GM12878 (cell line): Measurements from ENCODE around the gene CYLC2. TPM values are rescaled to one million over a fixed set of nuclear protein-coding genes. Genes with fewer than 3 reads are reported as not detected.

Source experiments
- ATAC-seq: fragments of 200-7000 bp; cut with Tn5 transposase; 3 replicates; pipeline ENCODE4 v1.9.1; 2020; ENCODE audit warnings: mild to moderate bottlenecking, moderate library complexity
- BruUV-seq: library from RNA; stranded (reverse); fragments of 400-500 nt; replicated peaks from 2 replicates; lab custom pipeline; 2021; lab: Mats Ljungman, UMichigan
- CTCF ChIA-PET: fragments of 300-600 bp; sonication (Branson Sonifier 250); formaldehyde crosslinking; extraction: SDS; loops from one replicate; lab custom pipeline; 2021; ENCODE audit warnings: inconsistent platforms; lab: Yijun Ruan, JAX
- POLR2A ChIA-PET: fragments of 350-600 bp; formaldehyde crosslinking; extraction: SDS; loops from one replicate; lab custom pipeline; 2021; ENCODE audit warnings: inconsistent platforms; lab: Charles Lee
- RAD21 ChIA-PET: fragments of 300-600 bp; sonication (Branson Sonifier 250); formaldehyde crosslinking; loops from one replicate; lab custom pipeline; 2023; ENCODE audit warnings: antibody characterized with exemption; ENCODE audit not compliant: unreplicated experiment; lab: Charles Lee
- SMC1A ChIA-PET: fragments of 300-600 bp; sonication (Branson Sonifier 250); formaldehyde crosslinking; loops from one replicate; lab custom pipeline; 2023; ENCODE audit not compliant: unreplicated experiment, uncharacterized antibody; lab: Charles Lee
- DNase-seq: peaks from one replicate; pipeline ENCODE4 v3.0.0-alpha.2; 2011; ENCODE audit warnings: low read depth, low spot score
- FAIRE-seq: peaks from 3 replicates; lab custom pipeline; 2011; peaks lifted over from hg19 to GRCh38; lab: Jason Lieb, UNC
- H2AFZ ChIP-seq: 2 replicates; pipeline ENCODE4 v1.6.0; 2011; ENCODE audit warnings: low read depth, low read length, control low read depth; ENCODE audit not compliant: control insufficient read depth
- H3K27ac ChIP-seq: 2 replicates; pipeline ENCODE4 v1.5.1; 2011; ENCODE audit warnings: control low read depth; ENCODE audit not compliant: control insufficient read depth, insufficient read depth
- H3K27me3 ChIP-seq, 2 experiments: replicated peaks in 1 of 2; 2 replicates each; pipeline versions ENCODE4 v1.6.0 to v1.6.1; 2011; ENCODE audit warnings: low read length in 1 of 2; ENCODE audit not compliant: control insufficient read depth in 2 of 2, insufficient read depth in 2 of 2
- H3K36me3 ChIP-seq, 2 experiments: 2 replicates each; pipeline ENCODE4 v1.5.1; 2011; ENCODE audit warnings: low read length in 1 of 2; ENCODE audit not compliant: control insufficient read depth in 2 of 2, insufficient read depth in 2 of 2
- H3K4me1 ChIP-seq: 2 replicates; pipeline ENCODE4 v1.6.1; 2011; ENCODE audit warnings: mild to moderate bottlenecking, low read length, moderate library complexity, mixed read lengths; ENCODE audit not compliant: control insufficient read depth, insufficient read depth
- H3K4me2 ChIP-seq: 2 replicates; pipeline ENCODE4 v1.6.0; 2011; ENCODE audit warnings: control low read depth; ENCODE audit not compliant: control insufficient read depth, insufficient read depth
- H3K4me3 ChIP-seq: fragments of 200-600 bp; sonication (generic); 2 replicates; pipeline ENCODE4 v1.5.1; 2016
- H3K79me2 ChIP-seq: 2 replicates; pipeline ENCODE4 v1.6.0; 2011; ENCODE audit warnings: low read length; ENCODE audit not compliant: control insufficient read depth, insufficient read depth
- H3K9ac ChIP-seq: 2 replicates; pipeline ENCODE4 v1.8.0; 2011; ENCODE audit warnings: low read length, control low read depth, mixed read lengths; ENCODE audit not compliant: control insufficient read depth, insufficient read depth
- H3K9me3 ChIP-seq: replicated peaks from 3 replicates; pipeline ENCODE4 v1.5.1; 2011; ENCODE audit warnings: mild to moderate bottlenecking, low read length; ENCODE audit not compliant: control insufficient read depth, insufficient read depth
- H4K20me1 ChIP-seq: 2 replicates; pipeline ENCODE4 v1.6.0; 2011; ENCODE audit not compliant: control insufficient read depth, insufficient read depth
- BACH1 ChIP-seq: fragments of 450-650 bp; IDR thresholded peaks from 2 replicates; pipeline ENCODE4 v1.6.1; 2017; ENCODE audit warnings: mild to moderate bottlenecking, borderline replicate concordance
- GABPA ChIP-seq: IDR thresholded peaks from 2 replicates; pipeline ENCODE4 v1.6.1; 2014; ENCODE audit warnings: antibody characterized with exemption, low read depth, mild to moderate bottlenecking, inconsistent platforms
- MEF2A ChIP-seq: IDR thresholded peaks from 2 replicates; pipeline ENCODE4 v1.6.1; 2011; ENCODE audit warnings: low read depth, mild to moderate bottlenecking, low read length, moderate library complexity; ENCODE audit not compliant: insufficient read depth
- MEF2B ChIP-seq: fragments of 450-650 bp; IDR thresholded peaks from 2 replicates; pipeline ENCODE4 v1.6.1; 2018; ENCODE audit warnings: mild to moderate bottlenecking, moderate library complexity; ENCODE audit not compliant: partially characterized antibody, poor library complexity, severe bottlenecking
- NFYA ChIP-seq: IDR thresholded peaks from 2 replicates; pipeline ENCODE4 v1.6.1; 2011; ENCODE audit warnings: low read depth, mild to moderate bottlenecking, low read length, improper control_type of control experiment, borderline replicate concordance
- POLR2AphosphoS5 ChIP-seq: IDR thresholded peaks from 2 replicates; pipeline ENCODE4 v1.6.1; 2011; ENCODE audit warnings: mild to moderate bottlenecking, low read length, inconsistent platforms
- SMAD1 ChIP-seq: fragments of 450-650 bp; IDR thresholded peaks from 2 replicates; pipeline ENCODE4 v1.6.1; 2018; ENCODE audit warnings: mild to moderate bottlenecking, low read depth; ENCODE audit not compliant: partially characterized antibody
- SMARCA5 ChIP-seq: fragments of 450-650 bp; IDR thresholded peaks from 2 replicates; pipeline ENCODE4 v1.6.1; 2017; ENCODE audit warnings: mild to moderate bottlenecking
- SUPT20H ChIP-seq: IDR thresholded peaks from 2 replicates; pipeline ENCODE4 v1.6.1; 2011; ENCODE audit warnings: low read depth, mild to moderate bottlenecking, low read length, moderate library complexity, borderline replicate concordance; ENCODE audit not compliant: control insufficient read depth
- ZBED1 ChIP-seq: IDR thresholded peaks from 2 replicates; pipeline ENCODE4 v1.6.1; 2016; ENCODE audit warnings: borderline replicate concordance
- ZNF622 ChIP-seq: fragments of 450-650 bp; IDR thresholded peaks from 2 replicates; pipeline ENCODE4 v1.6.1; 2017; ENCODE audit warnings: mild to moderate bottlenecking, inconsistent platforms
- WGBS: methylation state at CpG from one replicate; pipeline ENCODE4 v1.1.6; 2016; ENCODE audit warnings: low lambda C conversion rate; ENCODE audit not compliant: insufficient replicate concordance, insufficient coverage; ENCODE audit errors: missing lambda C conversion rate; 5-methylcytosine and 5-hydroxymethylcytosine counted together
- in situ Hi-C: fragments of 300-500 bp; cut with MboI; formaldehyde crosslinking; loops from 9 replicates; pipeline ENCODE4 v1.14.3; 2018; ENCODE audit warnings: mixed read lengths
- intact Hi-C: fragments of 100-400 bp; cut with micrococcal nuclease; formaldehyde crosslinking; loops from one replicate; pipeline ENCODE4 v1.14.2; 2022; ENCODE audit not compliant: unreplicated experiment
- polyA plus RNA-seq, 11 experiments: library from polyadenylated mRNA; depleted of rRNA in 4 of 11; unstranded in 6 of 11; stranded (reverse) in 5 of 11; fragments of >200 nt; fragmentation: Nextera tagmentation in 4 of 11; fragmentation: Illumina TruSeq in 1 of 11; extraction: Ambion mirVana in 4 of 11; extraction: Trizol in 1 of 11; gene quantifications; 1 replicate in 1 of 11; 2 replicates in 10 of 11; pipeline versions ENCODE4 v1.2.1 to v1.2.3, GENCODE V29; 2011 to 2016; ENCODE audit warnings: inconsistent platforms in 2 of 11, missing spikeins in 2 of 11, low read depth in 1 of 11
- total RNA-seq, 4 experiments: library from RNA; depleted of rRNA in 3 of 4; stranded (reverse); fragments of >200 nt in 3 of 4; fragmentation: Illumina TruSeq in 1 of 4; extraction: Trizol in 1 of 4; gene quantifications; 2 replicates each; pipeline versions ENCODE4 v1.2.1 to v1.2.3, GENCODE V29; 2013 to 2021
- TF ChIP-seq, protein P1 (sequence below): fragments of 450-650 bp; IDR thresholded peaks from 2 replicates; pipeline ENCODE4 v1.6.1; 2017; ENCODE audit warnings: antibody characterized with exemption, mild to moderate bottlenecking, moderate library complexity
- TF ChIP-seq, protein P2 (sequence below): fragments of 450-650 bp; IDR thresholded peaks from 2 replicates; pipeline ENCODE4 v1.6.1; 2017; ENCODE audit warnings: borderline replicate concordance
- TF ChIP-seq, protein P3 (sequence below): fragments of 450-650 bp; IDR thresholded peaks from 2 replicates; pipeline ENCODE4 v1.6.1; 2016; ENCODE audit warnings: mild to moderate bottlenecking, moderate library complexity, borderline replicate concordance
- TF ChIP-seq, protein P4 (sequence below): fragments of 450-650 bp; IDR thresholded peaks from 2 replicates; pipeline ENCODE4 v1.6.1; 2017; ENCODE audit warnings: mild to moderate bottlenecking, low read depth, inconsistent platforms; ENCODE audit not compliant: poor library complexity, severe bottlenecking

CYLC2 gene
- total and polyA plus RNA-seq, 10 of the 15 experiments (the other 5 are each of a cell fraction or from before 2014, with no cell fraction given) = not detected

DNA sequence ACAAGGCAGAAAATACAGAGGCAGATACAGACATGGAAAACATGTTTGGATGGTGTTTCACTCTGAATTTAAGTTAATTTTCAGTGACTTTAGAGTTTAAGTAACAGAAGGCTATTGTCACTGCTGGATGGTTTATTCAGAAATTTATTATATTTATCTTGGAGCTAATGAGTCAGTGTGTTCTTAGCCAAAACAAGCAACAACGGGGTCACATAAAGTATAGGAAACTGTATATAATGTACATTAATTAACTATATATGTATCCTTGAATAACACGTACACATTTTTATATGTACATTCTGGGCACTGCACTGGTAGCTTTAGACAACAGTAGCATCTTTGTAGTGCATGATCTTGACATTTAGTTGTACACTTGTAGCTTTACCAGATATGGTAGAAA lies 30.7 kb downstream of the CYLC2 start:
- ChIA-PET POLR2A (no interaction called here), CTCF (no interaction called here), RAD21 (no interaction called here), SMC1A (no interaction called here)
- FAIRE-seq = no peak
- Histone ChIP-seq H2AFZ (no peak overlapping the region), H3K79me2 (no peaks in the 10 kb centered on the region), H3K9me3 (no peaks in the 10 kb centered on the region), H3K27me3 (no peaks in the 10 kb centered on the region), H4K20me1 (no peaks in the 10 kb centered on the region), H3K27ac (no peak overlapping the region), H3K9ac (no peak overlapping the region), H3K36me3 (no peaks in the 10 kb centered on the region), H3K4me3 (no peak overlapping the region), H3K4me2 (no peak overlapping the region), H3K4me1 (no peaks in the 10 kb centered on the region)
- in situ Hi-C loops = no loop called here
- no peak for DNase-seq
- intact Hi-C loops = no loop called here
- WGBS = 0% methylated on average over 2 of the region's 2 CpGs
- BruUV-seq = no TSS peak
- ATAC-seq = no peak
- TF ChIP-seq SMARCA5 (no peak), POLR2AphosphoS5 (no peak), MEF2A (no peak), ZBED1 (no peak), MEF2B (no peak), SMAD1 (no peak), SUPT20H (no peak), NFYA (no peak), GABPA (no peak), BACH1 (no peak), ZNF622 (no peak)
- TF ChIP-seq, protein P1, sequence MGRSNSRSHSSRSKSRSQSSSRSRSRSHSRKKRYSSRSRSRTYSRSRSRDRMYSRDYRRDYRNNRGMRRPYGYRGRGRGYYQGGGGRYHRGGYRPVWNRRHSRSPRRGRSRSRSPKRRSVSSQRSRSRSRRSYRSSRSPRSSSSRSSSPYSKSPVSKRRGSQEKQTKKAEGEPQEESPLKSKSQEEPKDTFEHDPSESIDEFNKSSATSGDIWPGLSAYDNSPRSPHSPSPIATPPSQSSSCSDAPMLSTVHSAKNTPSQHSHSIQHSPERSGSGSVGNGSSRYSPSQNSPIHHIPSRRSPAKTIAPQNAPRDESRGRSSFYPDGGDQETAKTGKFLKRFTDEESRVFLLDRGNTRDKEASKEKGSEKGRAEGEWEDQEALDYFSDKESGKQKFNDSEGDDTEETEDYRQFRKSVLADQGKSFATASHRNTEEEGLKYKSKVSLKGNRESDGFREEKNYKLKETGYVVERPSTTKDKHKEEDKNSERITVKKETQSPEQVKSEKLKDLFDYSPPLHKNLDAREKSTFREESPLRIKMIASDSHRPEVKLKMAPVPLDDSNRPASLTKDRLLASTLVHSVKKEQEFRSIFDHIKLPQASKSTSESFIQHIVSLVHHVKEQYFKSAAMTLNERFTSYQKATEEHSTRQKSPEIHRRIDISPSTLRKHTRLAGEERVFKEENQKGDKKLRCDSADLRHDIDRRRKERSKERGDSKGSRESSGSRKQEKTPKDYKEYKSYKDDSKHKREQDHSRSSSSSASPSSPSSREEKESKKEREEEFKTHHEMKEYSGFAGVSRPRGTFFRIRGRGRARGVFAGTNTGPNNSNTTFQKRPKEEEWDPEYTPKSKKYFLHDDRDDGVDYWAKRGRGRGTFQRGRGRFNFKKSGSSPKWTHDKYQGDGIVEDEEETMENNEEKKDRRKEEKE = no peak
- TF ChIP-seq, protein P2, sequence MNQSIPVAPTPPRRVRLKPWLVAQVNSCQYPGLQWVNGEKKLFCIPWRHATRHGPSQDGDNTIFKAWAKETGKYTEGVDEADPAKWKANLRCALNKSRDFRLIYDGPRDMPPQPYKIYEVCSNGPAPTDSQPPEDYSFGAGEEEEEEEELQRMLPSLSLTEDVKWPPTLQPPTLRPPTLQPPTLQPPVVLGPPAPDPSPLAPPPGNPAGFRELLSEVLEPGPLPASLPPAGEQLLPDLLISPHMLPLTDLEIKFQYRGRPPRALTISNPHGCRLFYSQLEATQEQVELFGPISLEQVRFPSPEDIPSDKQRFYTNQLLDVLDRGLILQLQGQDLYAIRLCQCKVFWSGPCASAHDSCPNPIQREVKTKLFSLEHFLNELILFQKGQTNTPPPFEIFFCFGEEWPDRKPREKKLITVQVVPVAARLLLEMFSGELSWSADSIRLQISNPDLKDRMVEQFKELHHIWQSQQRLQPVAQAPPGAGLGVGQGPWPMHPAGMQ = no peak
- TF ChIP-seq, protein P3, sequence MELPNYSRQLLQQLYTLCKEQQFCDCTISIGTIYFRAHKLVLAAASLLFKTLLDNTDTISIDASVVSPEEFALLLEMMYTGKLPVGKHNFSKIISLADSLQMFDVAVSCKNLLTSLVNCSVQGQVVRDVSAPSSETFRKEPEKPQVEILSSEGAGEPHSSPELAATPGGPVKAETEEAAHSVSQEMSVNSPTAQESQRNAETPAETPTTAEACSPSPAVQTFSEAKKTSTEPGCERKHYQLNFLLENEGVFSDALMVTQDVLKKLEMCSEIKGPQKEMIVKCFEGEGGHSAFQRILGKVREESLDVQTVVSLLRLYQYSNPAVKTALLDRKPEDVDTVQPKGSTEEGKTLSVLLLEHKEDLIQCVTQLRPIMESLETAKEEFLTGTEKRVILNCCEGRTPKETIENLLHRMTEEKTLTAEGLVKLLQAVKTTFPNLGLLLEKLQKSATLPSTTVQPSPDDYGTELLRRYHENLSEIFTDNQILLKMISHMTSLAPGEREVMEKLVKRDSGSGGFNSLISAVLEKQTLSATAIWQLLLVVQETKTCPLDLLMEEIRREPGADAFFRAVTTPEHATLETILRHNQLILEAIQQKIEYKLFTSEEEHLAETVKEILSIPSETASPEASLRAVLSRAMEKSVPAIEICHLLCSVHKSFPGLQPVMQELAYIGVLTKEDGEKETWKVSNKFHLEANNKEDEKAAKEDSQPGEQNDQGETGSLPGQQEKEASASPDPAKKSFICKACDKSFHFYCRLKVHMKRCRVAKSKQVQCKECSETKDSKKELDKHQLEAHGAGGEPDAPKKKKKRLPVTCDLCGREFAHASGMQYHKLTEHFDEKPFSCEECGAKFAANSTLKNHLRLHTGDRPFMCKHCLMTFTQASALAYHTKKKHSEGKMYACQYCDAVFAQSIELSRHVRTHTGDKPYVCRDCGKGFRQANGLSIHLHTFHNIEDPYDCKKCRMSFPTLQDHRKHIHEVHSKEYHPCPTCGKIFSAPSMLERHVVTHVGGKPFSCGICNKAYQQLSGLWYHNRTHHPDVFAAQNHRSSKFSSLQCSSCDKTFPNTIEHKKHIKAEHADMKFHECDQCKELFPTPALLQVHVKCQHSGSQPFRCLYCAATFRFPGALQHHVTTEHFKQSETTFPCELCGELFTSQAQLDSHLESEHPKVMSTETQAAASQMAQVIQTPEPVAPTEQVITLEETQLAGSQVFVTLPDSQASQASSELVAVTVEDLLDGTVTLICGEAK = no peak
- TF ChIP-seq, protein P4, sequence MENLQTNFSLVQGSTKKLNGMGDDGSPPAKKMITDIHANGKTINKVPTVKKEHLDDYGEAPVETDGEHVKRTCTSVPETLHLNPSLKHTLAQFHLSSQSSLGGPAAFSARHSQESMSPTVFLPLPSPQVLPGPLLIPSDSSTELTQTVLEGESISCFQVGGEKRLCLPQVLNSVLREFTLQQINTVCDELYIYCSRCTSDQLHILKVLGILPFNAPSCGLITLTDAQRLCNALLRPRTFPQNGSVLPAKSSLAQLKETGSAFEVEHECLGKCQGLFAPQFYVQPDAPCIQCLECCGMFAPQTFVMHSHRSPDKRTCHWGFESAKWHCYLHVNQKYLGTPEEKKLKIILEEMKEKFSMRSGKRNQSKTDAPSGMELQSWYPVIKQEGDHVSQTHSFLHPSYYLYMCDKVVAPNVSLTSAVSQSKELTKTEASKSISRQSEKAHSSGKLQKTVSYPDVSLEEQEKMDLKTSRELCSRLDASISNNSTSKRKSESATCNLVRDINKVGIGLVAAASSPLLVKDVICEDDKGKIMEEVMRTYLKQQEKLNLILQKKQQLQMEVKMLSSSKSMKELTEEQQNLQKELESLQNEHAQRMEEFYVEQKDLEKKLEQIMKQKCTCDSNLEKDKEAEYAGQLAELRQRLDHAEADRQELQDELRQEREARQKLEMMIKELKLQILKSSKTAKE = no peak
